DMS114 treated with DMSO at 0.1 percent for 48 hours (cell line): ENCODE results near the gene NEIL3.
A peak's percentile ranks its signal among the peaks of the same experiment; 100 is the strongest.

ENCODE experiments used
- DNase-seq: peaks from one replicate; lab custom pipeline; 2025; ENCODE audit not compliant: unreplicated experiment; lab: John Stamatoyannopoulos, UW

Gene NEIL3, protein sequence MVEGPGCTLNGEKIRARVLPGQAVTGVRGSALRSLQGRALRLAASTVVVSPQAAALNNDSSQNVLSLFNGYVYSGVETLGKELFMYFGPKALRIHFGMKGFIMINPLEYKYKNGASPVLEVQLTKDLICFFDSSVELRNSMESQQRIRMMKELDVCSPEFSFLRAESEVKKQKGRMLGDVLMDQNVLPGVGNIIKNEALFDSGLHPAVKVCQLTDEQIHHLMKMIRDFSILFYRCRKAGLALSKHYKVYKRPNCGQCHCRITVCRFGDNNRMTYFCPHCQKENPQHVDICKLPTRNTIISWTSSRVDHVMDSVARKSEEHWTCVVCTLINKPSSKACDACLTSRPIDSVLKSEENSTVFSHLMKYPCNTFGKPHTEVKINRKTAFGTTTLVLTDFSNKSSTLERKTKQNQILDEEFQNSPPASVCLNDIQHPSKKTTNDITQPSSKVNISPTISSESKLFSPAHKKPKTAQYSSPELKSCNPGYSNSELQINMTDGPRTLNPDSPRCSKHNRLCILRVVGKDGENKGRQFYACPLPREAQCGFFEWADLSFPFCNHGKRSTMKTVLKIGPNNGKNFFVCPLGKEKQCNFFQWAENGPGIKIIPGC

DNA sequence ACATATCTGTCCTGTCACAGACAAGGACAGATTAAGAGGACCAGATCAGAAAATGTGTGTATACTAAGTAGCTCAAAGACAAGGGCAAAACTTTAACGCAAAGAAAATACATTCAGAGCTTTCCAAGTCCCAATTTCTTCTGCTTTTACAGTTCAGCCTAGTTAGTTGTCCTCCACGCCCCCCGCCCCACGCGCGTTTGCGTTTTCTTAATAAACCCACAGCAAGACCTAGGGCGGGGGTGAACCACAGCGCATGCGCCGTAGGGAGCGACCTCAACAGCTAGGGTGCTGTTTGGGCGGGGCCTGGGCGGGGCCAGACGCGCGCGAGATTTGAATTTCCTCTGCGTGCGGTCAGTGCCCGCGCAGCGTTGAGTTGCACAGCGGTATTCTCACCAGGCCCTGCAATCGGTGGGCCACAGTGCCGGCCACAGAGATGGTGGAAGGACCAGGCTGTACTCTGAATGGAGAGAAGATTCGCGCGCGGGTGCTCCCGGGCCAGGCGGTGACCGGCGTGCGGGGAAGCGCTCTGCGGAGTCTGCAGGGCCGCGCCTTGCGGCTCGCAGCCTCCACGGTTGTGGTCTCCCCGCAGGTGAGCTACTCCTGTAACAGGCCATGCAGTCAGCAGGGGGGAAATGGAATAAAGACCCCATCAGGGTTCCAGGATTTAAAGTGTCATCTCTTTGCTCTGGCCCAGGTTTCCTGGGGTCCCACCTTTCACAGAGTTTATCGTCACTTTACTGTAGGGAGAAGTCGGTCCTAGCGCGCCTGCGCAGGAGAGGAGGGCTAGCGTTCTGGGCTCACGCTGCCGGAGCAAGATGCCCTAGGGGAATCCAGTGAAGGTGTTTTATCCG, at the start of gene NEIL3:
TSS of gene NEIL3 (plus strand) at position 353 of the 850 bp plus-strand sequence. CDS start at position 433, 80 bp downstream.
- DNase-seq = peak; percentile 76

DNA sequence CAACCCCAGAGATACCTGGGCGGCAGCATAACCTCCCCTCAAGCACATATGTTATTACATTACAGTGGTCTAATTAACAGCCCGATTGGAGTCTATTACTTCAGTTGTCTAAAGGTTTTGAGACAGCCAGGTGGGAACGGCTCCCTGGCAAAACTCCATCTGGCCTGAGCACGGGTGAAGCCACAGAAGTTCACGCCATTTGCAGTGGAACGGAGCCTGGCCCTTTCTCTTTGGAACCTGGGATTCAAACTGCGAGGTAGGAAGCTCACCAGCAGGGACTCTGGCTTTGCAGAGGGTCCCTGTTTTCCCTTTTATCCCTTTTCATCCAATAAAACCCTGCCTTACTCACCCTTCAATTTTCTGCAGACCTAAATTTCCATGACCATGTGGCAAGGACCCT, 45.9 kb upstream of the NEIL3 start:
- DNase-seq = no peak

DNA sequence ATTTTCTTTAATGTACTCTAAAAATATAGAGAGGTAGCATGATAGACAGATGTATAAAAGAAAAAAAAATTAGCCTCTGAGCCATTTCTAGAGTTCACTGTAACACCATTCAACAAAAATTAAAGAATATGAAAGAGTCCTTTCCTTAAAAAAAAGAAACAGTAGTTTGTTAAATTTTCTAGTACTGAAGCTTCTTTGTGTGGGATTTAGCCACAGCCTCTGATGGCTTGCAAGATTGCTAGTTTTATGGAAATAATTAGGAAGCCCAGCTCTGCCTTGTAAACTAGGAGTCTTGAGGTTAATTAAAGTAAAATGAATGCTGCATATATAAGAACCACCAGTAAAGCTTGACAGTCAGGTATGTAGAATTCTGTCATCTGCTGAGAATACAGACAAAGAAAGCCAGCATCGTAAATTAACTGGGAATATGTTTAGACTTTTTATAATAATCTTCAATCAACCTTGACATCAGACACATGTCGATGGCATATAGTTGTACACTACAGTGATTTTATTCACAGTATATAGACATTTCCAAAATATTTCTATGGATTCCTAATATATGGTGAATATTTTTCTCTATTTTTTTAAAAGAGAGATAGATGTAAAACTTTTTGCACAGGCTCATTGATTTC, 44.8 kb upstream of the NEIL3 start:
- no peak for DNase-seq

DNA sequence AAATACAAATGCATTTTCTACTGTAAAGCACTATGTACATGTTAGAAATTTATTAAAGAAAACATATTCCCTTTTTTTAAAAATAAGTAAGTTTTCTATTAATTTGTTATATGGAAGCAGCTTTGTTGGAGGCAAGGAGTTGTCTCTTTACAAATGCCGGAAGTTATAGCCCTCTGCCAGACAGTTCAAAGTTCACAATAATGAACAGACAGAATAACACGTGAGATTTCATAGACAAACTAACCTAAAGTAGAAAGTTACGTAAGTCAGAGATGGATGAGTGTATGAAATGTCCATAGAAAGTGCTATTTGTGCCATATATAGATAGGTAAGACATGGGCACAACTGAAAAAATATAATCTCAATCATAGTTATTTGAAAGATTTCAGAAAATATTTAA, 43.9 kb upstream of the NEIL3 start:
- DNase-seq = no peak

DNA sequence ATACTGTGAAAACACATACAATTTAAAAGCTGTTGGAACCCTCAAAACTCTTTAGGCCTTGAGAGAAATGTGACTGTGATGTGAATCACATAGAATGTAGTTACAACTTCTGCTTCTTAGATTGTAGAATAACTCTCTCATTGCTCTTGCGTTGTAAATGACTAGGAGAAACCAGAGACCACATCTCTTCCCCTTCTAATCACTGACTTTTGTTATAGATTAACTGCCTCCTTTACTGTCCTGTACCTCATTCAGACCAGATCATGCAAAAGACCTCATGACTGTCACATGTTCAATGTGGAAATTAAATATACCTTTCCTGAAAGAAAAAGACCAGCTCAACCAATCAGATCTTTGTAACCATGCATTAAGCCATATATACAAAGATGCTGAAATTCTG, 43.2 kb upstream of the NEIL3 start:
- no peak for DNase-seq

DNA sequence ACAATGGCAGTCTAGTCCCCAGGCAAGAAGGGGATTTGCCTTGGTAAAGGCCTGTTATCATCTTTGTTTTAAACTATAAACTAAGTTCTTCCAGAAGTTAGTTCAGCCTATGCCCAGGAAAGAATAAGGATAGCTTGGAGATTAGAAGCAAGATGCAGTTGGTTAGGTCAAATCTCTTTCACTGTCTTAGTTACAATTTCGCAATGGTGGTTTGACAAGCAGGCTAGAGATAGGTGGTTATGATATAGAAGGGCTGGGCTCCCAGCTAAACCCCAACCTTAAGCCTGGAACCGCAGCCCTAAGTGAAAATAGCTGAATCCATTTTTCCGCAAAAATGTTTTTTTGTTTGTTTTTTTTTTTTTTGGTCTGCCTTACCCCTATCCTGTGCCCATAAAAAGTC, 41.8 kb upstream of the NEIL3 start:
- no peak for DNase-seq

DNA sequence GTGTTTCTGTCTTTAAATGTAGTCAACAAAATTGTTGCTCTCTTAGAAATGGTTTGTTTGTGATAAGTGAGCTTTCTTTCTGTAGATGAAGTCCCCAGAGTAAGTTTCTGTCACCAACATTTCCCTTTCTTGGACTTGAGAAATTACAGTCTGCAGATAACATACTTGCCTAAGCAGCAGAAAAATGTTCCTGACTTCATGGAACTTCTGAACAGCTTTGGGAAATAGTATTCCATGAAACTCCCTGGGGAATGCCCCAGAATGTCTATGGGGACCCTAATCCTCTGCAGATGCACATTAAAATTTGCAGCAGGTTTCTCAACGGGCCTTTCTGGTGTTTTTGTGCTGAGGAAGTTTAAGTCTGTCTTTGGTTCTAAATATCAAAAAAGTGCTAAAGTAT, 38.6 kb upstream of the NEIL3 start:
- DNase-seq = no peak

DNA sequence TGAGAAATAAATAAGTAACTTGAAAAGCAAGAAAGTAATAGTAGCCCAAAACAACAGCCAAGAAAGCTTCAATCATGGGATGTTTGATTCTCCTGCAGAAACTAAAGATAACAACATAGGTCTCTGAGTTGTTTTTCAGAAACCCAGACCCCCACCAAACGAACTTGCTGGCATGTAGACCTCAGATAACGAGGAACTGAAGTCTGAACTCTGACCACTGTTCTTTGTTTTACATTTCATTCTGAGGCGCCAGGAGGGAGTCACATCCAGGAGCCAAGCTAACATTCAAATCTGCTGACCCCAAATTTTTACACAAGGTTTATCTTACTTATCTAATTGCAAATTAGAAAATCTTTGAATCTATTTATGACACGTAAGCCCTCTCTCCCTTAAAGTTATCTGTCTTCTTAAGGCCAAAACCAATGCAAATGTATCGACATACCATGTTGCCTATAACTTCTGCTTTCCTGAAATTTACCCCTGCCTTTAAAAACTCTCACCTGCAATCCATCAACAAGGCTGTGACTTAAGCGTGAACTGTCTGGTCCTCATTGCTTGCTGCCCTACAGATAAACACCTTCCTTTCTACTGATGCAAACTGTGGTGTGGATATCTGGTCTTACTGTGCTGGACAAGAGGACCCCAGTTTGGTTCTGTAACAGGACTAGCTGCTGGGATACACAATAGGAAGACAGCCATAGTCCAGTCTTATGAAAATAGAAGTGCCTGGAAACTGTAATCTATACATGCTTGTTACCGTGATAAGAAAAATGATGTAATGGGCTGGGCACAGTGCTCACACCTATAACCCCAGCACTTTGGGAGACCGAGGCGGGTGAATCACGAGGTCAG, 37.5 kb upstream of the NEIL3 start:
- DNase-seq = no peak

DNA sequence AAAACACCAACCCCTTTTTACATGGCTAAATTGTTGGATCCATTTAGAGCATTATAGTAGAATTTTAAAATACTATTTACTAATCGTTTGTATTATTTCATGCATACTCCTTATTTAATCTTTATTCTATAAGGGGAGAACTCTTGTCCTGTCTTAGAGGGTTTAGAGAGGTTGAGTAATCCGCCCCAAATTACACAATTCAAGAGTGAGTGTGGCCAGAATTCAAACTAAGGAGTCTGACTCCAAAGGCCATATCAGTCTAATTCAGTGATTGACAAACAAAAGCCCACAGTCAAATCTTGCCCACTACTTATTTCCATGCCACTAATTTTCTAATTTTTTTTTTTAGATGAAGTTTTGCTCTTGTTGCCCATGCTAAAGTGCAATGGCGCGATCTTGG, 33.7 kb upstream of the NEIL3 start:
- DNase-seq = no peak

DNA sequence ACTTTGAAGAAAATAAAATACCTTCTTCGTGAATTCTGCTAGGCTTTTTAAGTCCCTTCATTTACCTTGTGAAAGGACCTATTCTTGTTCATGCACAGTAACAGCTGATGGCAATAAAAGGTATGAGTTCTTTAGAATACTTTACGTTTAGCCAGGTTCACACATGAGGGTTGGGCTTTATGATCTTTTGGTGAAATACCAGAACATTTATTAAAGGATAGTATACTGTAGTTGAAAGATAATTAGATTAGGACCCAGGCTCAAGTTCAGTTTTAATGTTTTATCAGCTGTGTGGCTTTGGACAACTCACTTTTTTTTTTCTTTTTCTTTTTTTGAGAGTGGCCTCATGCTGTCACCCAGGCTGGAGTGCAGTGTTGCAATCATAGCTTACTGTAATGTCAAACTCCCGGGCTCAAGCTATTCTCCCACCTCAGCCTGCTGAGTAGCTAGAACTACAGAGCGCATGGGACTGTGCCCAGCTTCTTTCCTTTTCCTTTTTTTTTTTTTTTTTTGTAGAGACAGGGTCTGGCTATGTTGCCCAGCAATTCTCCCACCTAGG, 28.2 kb upstream of the NEIL3 start:
- no peak for DNase-seq

DNA sequence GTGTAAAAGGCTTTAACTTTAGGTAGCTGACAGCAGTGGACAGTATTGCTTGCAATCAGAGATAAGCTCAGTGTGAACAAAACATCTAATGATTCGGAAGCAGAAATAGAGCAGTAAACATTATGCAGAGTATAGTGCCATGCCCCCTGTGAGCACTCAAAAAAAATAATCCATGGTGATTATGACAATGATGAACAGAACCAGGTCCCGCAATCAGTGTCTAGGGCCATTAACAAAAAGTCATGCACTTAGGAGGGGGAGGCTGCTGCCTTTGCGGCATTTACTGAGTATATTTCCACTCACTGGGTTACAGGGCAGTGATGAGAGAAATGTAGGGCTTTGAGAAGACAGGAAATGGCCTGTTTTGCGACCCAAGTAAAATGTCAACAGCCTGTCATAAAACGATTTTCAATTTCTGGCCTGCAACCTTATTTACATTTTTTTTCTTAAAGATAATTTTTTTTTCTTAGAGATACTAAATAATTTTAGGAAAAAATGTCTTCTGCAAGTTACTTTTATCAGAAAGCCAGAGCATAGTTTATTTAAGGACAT, 27.3 kb upstream of the NEIL3 start:
- no peak for DNase-seq

DNA sequence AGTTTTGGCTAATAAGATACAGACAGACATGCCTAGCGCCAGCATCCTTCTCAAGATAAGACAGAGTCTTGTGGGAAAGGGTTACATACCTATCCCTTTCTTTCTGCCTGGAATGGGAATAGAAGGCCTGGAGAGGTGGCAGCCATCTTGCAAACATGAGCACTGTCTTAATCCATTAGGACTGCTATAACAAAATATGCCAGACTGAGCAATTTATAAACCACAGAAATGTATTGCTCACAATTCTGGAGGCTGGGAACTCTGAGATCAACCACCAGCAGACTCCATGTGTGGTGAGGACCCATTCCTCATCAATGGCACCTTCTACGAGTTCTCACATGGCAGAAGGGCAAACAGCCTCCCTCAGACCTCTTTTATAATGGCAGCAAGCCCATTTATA, 26.5 kb upstream of the NEIL3 start:
- no peak for DNase-seq

DNA sequence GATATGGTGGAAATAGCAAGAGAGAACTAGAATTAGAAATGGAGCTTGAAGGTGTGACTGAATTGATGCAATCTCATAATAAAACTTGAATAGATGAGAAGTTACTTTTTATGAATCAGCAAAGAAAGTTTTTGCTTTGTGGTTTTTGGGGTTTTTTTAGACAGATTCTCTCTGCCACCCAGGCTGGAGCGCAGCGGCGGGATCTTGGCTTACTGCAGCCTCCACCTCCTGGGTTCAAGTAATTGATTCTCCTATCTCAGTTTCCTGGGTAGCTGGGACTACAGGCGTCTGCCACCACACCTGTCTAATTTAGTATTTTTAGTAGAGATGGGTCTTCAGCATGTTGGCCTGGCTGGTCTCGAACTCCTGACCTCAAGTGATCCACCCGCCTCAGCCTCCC, 23.7 kb upstream of the NEIL3 start:
- no peak for DNase-seq

DNA sequence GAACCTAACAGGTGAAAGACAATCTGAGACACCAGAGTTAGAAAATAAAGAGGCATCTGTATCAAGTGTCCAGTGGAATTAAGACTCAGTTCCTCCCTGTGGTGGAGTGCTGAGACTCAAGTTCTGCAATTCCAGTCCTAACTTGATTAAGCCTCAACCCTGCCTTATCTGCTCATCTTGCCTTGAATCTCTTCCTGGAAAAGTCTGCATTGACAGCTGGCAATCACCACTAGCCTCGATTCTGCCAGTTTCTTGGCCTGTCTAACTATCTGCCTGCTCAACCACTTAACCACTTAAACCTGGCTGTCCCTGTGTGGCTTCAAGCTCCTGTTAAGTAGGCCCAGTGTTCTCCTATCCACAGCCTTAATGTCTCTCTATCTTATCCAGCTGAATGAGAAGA, 22.4 kb upstream of the NEIL3 start:
- no peak for DNase-seq

DNA sequence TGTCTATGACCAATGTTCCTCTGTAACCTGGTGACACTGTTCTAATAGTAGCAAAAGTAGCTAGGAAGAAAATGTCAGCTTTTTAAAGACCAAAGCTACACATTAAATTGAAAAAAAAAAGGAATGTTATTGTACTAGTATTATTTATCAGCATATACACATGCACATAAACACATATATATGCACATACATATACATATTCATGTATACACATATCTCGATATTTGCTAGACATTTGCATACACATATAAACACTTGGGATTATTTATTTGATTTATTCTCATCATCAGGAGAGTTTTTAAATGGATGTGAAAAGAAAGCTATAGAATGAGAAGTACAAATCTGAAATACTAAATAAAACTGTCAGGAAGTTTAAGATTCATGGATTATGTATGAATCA, 21.3 kb upstream of the NEIL3 start:
- no peak for DNase-seq

DNA sequence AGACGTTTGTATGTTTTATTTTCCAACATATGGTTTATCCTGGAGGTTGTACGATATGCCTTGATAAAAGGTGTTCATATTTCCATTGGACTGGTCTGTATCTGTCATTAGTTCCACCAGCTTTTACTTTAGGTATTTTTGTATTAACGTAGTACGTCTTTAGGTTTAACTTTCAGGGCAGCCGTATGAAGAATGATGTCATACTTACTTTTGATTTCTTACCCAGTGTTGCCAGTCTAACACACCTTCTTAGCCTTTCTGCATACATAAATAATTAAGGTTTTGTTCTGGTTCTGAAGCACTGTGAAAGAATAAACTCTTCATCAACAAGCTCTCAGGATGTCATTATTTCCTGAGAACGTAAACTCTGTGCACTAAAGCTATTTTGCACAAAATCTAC, 18.9 kb upstream of the NEIL3 start:
- no peak for DNase-seq

DNA sequence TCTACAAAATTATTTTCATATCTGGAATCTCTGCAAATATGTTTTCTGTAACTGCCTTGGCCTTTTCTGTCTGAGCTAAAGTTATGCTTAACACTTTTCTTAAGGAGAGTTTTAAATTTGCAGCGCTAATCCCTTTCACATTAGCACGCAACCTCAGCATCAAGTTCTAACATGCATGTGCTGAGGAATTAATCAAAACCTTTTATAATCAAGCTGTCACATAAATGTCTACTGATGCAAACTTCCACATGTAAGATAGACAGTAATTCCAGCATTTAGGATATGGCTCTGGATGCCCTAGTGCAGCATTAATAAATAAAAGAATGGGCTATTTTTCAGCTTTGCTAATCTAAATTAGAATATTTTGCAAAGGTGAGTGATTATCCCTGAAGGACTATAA, 17.5 kb upstream of the NEIL3 start:
- DNase-seq = no peak

DNA sequence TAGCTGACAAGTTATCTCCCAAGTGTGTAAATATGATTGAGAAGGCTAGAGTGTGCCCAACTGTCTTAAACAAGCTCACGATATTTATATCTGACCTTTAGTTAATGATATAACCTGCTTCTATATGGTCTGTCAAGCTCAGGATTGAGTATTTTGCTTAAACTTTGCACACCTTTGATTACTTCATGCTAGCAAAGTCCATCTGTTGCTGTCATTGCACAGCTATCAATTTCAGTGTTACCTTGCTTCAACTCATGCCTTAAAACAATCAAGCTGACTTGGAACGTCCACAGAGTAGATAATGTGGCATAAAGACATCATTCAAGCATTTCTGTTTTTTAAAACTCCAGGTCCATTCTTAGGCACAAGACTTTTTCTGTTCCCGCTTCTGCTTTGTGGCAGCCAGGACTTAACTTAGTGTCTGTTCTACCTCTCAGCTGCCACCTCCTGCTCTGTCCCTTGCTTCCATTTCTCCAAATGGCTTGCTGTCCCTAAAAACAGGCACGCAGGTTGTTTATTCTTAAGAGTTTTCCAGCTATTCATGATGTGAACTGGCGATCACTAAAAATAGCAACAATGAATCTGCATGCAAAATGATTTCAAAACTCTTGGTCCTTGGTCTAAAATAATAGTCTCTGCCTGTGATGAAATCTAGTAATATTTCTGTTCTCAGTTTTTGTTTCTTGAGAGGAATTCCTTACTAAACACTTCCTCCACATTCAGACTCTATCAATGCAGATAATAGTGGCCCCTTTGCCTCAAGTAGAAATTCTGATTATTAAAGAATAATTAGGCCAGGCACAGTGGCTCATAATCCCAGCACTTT, 16.3 kb upstream of the NEIL3 start:
- no peak for DNase-seq

DNA sequence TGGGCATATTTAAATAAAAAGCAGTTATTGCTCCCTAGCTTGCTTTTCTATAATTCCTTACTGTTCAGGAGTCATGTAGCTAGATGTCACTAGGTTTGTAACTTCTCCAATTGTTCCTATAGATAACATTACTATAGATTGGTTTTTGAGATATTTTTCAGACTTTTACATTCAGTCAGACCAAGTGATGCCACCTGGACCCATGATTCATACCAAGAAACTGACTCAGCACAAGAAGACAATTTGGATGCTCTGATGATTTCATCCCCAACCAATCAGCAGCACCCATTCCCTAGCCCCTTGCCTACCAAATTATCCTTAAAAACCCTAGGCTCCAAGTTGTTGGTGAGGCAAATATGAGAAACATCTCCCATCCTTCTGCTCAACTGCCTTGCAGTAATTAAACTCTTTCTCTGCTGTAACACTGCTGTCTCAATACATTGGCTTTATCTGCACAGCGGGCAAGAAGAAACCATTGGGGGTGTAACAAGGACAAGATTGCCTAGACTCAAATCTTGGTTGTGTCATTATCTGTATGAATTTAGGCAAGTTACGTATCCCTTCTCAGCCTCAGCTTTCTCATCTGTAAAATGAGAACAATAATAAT, 11.8 kb upstream of the NEIL3 start:
- no peak for DNase-seq
